Lower leg skin (tissue), 3 donors: ENCODE data around the gene IGFL4.

ENCODE experiments used
- CTCF ChIP-seq, 3 donors: fragments of 450-650 bp; IDR thresholded peaks; one replicate each; pipeline ENCODE4 v1.5.1; 2016; ENCODE audit warnings: antibody characterized with exemption in 3 of 3, mild to moderate bottlenecking in 3 of 3, moderate library complexity in 2 of 3
- POLR2A ChIP-seq, 2 donors: fragments of 450-650 bp; IDR thresholded peaks; one replicate each; pipeline ENCODE4 v1.6.1; 2016 to 2017; ENCODE audit warnings: antibody characterized with exemption in 2 of 2, mild to moderate bottlenecking in 1 of 2, moderate library complexity in 1 of 2

- TF ChIP-seq POLR2A (IDR thresholded peaks at IDR 0.05) (no peak), CTCF (IDR thresholded peaks at IDR 0.05) (no peak)
Measured at GRCh38 chr19:46042252-46042883, 1.6 kb upstream of the IGFL4 start.
